Hepatocyte (in vitro differentiated cells): ENCODE results near the gene PRKG1. TPM values are rescaled to one million over a fixed set of nuclear protein-coding genes. Genes with fewer than 3 reads are reported as not detected.
A peak's percentile ranks its signal among the peaks of the same experiment; 100 is the strongest.

Experiments
- DNase-seq: peaks from one replicate; pipeline ENCODE4 v3.0.0-alpha.2; 2016; ENCODE audit warnings: low spot score
- H2AFZ ChIP-seq: fragments of 200-600 bp; sonication (generic); 2 replicates; pipeline ENCODE4 v1.6.0; 2016; ENCODE audit warnings: antibody characterized with exemption, mild to moderate bottlenecking
- H3K27ac ChIP-seq: fragments of 200-600 bp; sonication (generic); 2 replicates; pipeline ENCODE4 v1.5.1; 2016; ENCODE audit warnings: mild to moderate bottlenecking
- H3K27me3 ChIP-seq: fragments of 200-600 bp; sonication (generic); 2 replicates; pipeline ENCODE4 v1.6.1; 2016
- H3K36me3 ChIP-seq: fragments of 200-600 bp; sonication (generic); replicated peaks from 2 replicates; pipeline ENCODE4 v1.5.1; 2016; ENCODE audit warnings: low read depth; ENCODE audit not compliant: insufficient read depth
- H3K4me1 ChIP-seq: fragments of 200-600 bp; sonication (generic); 2 replicates; pipeline ENCODE4 v1.5.1; 2016; ENCODE audit warnings: mild to moderate bottlenecking, moderate library complexity; ENCODE audit not compliant: insufficient read depth
- H3K4me2 ChIP-seq: fragments of 200-600 bp; sonication (generic); 2 replicates; pipeline ENCODE4 v1.6.0; 2016
- H3K4me3 ChIP-seq: fragments of 200-600 bp; sonication (generic); 2 replicates; pipeline ENCODE4 v1.5.1; 2016; ENCODE audit warnings: mild to moderate bottlenecking
- H3K79me2 ChIP-seq: fragments of 200-600 bp; sonication (generic); 2 replicates; pipeline ENCODE4 v1.6.0; 2017; ENCODE audit warnings: mild to moderate bottlenecking
- H3K9me2 ChIP-seq: fragments of 200-600 bp; sonication (generic); replicated peaks from 2 replicates; pipeline ENCODE4 v1.6.0; 2017; ENCODE audit warnings: mild to moderate bottlenecking; ENCODE audit not compliant: insufficient read depth
- H3K9me3 ChIP-seq: fragments of 200-600 bp; sonication (generic); 2 replicates; pipeline ENCODE4 v1.5.1; 2016; ENCODE audit warnings: low read depth, mild to moderate bottlenecking
- H4K20me1 ChIP-seq: fragments of 200-600 bp; sonication (generic); 2 replicates; pipeline ENCODE4 v1.6.0; 2016; ENCODE audit warnings: mild to moderate bottlenecking; ENCODE audit not compliant: insufficient read depth, poor library complexity, severe bottlenecking
- EZH2 ChIP-seq: fragments of 200-600 bp; sonication (generic); IDR thresholded peaks from 2 replicates; pipeline ENCODE4 v1.6.1; 2016; ENCODE audit warnings: antibody characterized with exemption, mild to moderate bottlenecking, borderline replicate concordance
- EZH2phosphoT487 ChIP-seq: fragments of 200-600 bp; sonication (generic); IDR thresholded peaks from one replicate; pipeline ENCODE4 v1.6.1; 2018; ENCODE audit warnings: antibody characterized with exemption, mild to moderate bottlenecking, low read depth, moderate library complexity; ENCODE audit not compliant: unreplicated experiment, severe bottlenecking
- WGBS: methylation state at CpG from one replicate; pipeline ENCODE4 v1.1.6; 2016; ENCODE audit warnings: low lambda C conversion rate; ENCODE audit errors: missing lambda C conversion rate; 5-methylcytosine and 5-hydroxymethylcytosine counted together
- polyA plus RNA-seq: library from polyadenylated mRNA; unstranded; fragments of >200 nt; fragmentation: Nextera tagmentation; extraction: Ambion mirVana; gene quantifications from 2 replicates; pipeline ENCODE4 v1.2.1, GENCODE V29; 2016
- total RNA-seq: library from RNA; depleted of rRNA; stranded (reverse); fragments of >200 nt; gene quantifications from 2 replicates; pipeline ENCODE4 v1.2.3, GENCODE V29; 2014
- TF ChIP-seq, protein P1 (sequence below): fragments of 200-600 bp; sonication (generic); IDR thresholded peaks from 2 replicates; pipeline ENCODE4 v1.5.1; 2016; ENCODE audit warnings: antibody characterized with exemption, mild to moderate bottlenecking; ENCODE audit not compliant: poor library complexity

The PRKG1 gene
- total and polyA plus RNA-seq, 2 experiments from 2014 or later: 4.0 to 8.1 TPM

GRCh38 chr10:51214207-51215196 lies 140.2 kb downstream of the PRKG1 start:
- WGBS: 72% methylated on average over 11 of the region's 11 CpGs
- TF ChIP-seq EZH2 (no peak), EZH2phosphoT487 (no peak)
- TF ChIP-seq, protein P1, sequence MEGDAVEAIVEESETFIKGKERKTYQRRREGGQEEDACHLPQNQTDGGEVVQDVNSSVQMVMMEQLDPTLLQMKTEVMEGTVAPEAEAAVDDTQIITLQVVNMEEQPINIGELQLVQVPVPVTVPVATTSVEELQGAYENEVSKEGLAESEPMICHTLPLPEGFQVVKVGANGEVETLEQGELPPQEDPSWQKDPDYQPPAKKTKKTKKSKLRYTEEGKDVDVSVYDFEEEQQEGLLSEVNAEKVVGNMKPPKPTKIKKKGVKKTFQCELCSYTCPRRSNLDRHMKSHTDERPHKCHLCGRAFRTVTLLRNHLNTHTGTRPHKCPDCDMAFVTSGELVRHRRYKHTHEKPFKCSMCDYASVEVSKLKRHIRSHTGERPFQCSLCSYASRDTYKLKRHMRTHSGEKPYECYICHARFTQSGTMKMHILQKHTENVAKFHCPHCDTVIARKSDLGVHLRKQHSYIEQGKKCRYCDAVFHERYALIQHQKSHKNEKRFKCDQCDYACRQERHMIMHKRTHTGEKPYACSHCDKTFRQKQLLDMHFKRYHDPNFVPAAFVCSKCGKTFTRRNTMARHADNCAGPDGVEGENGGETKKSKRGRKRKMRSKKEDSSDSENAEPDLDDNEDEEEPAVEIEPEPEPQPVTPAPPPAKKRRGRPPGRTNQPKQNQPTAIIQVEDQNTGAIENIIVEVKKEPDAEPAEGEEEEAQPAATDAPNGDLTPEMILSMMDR: no peak
- no peak overlapping the region for H3K4me3 ChIP-seq
- H3K9me2 ChIP-seq: no peaks in the 10 kb centered on the region
- no peaks in the 10 kb centered on the region for H3K79me2 ChIP-seq
- no peak overlapping the region for H2AFZ ChIP-seq
- no peaks in the 10 kb centered on the region for H3K36me3 ChIP-seq
- no peaks in the 10 kb centered on the region for H4K20me1 ChIP-seq
- H3K9me3 ChIP-seq: no peaks in the 10 kb centered on the region
- DNase-seq: no peak
- H3K27ac ChIP-seq: no peak overlapping the region
- no peak overlapping the region for H3K4me2 ChIP-seq
- H3K4me1 ChIP-seq: no peaks in the 10 kb centered on the region
- no peaks in the 10 kb centered on the region for H3K27me3 ChIP-seq

- H3K4me3 ChIP-seq: no peak overlapping the region
- H3K4me2 ChIP-seq: no peak overlapping the region
- no peak overlapping the region for H2AFZ ChIP-seq
- no peaks in the 10 kb centered on the region for H3K9me3 ChIP-seq
- no peak for DNase-seq
- TF ChIP-seq EZH2phosphoT487 (no peak), EZH2 (no peak)
- no peaks in the 10 kb centered on the region for H3K79me2 ChIP-seq
- no peaks in the 10 kb centered on the region for H3K36me3 ChIP-seq
- no peaks in the 10 kb centered on the region for H3K27me3 ChIP-seq
- no peaks in the 10 kb centered on the region for H3K9me2 ChIP-seq
- H3K4me1 ChIP-seq: no peaks in the 10 kb centered on the region
- no peaks in the 10 kb centered on the region for H4K20me1 ChIP-seq
- 64% methylated on average over 3 of the region's 3 CpGs for WGBS
- no peak overlapping the region for H3K27ac ChIP-seq
These were observed 141.9 kb downstream of the PRKG1 start for GRCh38 chr10:51215951-51216834.

- TF ChIP-seq, protein P1: no peak
- TF ChIP-seq EZH2 (no peak), EZH2phosphoT487 (no peak)
- DNase-seq: no peak
- peak overlapping the region; percentile 29 for H3K27ac ChIP-seq
- no peaks in the 10 kb centered on the region for H3K9me3 ChIP-seq
- no peak overlapping the region for H3K4me3 ChIP-seq
- H3K36me3 ChIP-seq: no peaks in the 10 kb centered on the region
- no peaks in the 10 kb centered on the region for H3K79me2 ChIP-seq
- no peak overlapping the region for H2AFZ ChIP-seq
- no peaks in the 10 kb centered on the region for H4K20me1 ChIP-seq
- H3K9me2 ChIP-seq: no peaks in the 10 kb centered on the region
- 62% methylated on average over 1 of the region's 1 CpG for WGBS
- no peaks in the 10 kb centered on the region for H3K27me3 ChIP-seq
- peak overlapping the region; percentile 6 for H3K4me2 ChIP-seq
- H3K4me1 ChIP-seq: no peaks in the 10 kb centered on the region
These were observed 143.2 kb downstream of the PRKG1 start for GRCh38 chr10:51217505-51217904.
